ENCODE data around the gene SCN9A.
A peak's percentile ranks its signal among the peaks of the same experiment; 100 is the strongest.
"Not testable (repeated sequence)": the region's sequence is repeated elsewhere in the genome, so short reads cannot be mapped to it uniquely, and the experiment has no call there.

Gene SCN9A

GRCh38 chr2:166357950-166358321 is 17.8 kb downstream of the SCN9A start:
- WGBS: 93% methylated on average over 4 of the region's 4 CpGs
- not testable (repeated sequence) for H3K23ac ChIP-seq (ENCODE audit: low read length in 2 of 2); H3K79me1 ChIP-seq (replicated peaks; ENCODE audit: low read length, poor library complexity, severe bottlenecking); H4K91ac ChIP-seq (ENCODE audit: low read length); H3K14ac ChIP-seq (ENCODE audit: low read length in 2 of 2); H3K36me3 ChIP-seq (ENCODE audit: control insufficient read depth in 1 of 2, insufficient read depth in 2 of 2, low read depth in 1 of 2, low read length in 2 of 2); H2BK120ac ChIP-seq (ENCODE audit: low read depth, low read length); H3K18ac ChIP-seq (ENCODE audit: low read depth in 1 of 2, low read length in 2 of 2); H3K4me1 ChIP-seq (ENCODE audit: control insufficient read depth, insufficient read depth, low read depth, low read length); H2BK12ac ChIP-seq (ENCODE audit: low read length in 2 of 2); H3K9ac ChIP-seq (ENCODE audit: low read length); H4K8ac ChIP-seq (ENCODE audit: low read length); H2AFZ ChIP-seq (ENCODE audit: low read depth, low read length); H3K4me2 ChIP-seq (ENCODE audit: low read length, poor library complexity, severe bottlenecking); H3K4ac ChIP-seq (ENCODE audit: low read depth in 1 of 2, low read length in 2 of 2); H2AK5ac ChIP-seq (ENCODE audit: low read length, severe bottlenecking); H3K4me3 ChIP-seq (ENCODE audit: insufficient read depth in 1 of 2, low read depth in 1 of 2, low read length in 2 of 2); DNase-seq; H2BK15ac ChIP-seq (ENCODE audit: low read depth, poor library complexity, severe bottlenecking); H2BK5ac ChIP-seq (ENCODE audit: low read depth, low read length, poor library complexity, severe bottlenecking); H3K27me3 ChIP-seq (ENCODE audit: control insufficient read depth in 1 of 2, insufficient read depth in 1 of 2, low read length in 2 of 2); H3K27ac ChIP-seq (ENCODE audit: low read length, poor library complexity, severe bottlenecking); H3K9me3 ChIP-seq (ENCODE audit: control insufficient read depth, low read length)

- Histone ChIP-seq H3K4ac (ENCODE audit: low read depth in 1 of 2, low read length in 2 of 2) (no peak overlapping the region), H3K4me2 (ENCODE audit: low read length, poor library complexity, severe bottlenecking) (no peak overlapping the region), H3K9ac (ENCODE audit: low read length) (no peak overlapping the region), H2BK15ac (ENCODE audit: low read depth, poor library complexity, severe bottlenecking) (no peak overlapping the region), H3K14ac (ENCODE audit: low read length in 2 of 2) (no peak overlapping the region), H3K36me3 (ENCODE audit: control insufficient read depth in 1 of 2, insufficient read depth in 2 of 2, low read depth in 1 of 2, low read length in 2 of 2) (no peaks in the 10 kb centered on the region), H3K9me3 (ENCODE audit: control insufficient read depth, low read length) (no peaks in the 10 kb centered on the region), H2BK5ac (ENCODE audit: low read depth, low read length, poor library complexity, severe bottlenecking) (no peak overlapping the region), H3K18ac (ENCODE audit: low read depth in 1 of 2, low read length in 2 of 2) (no peak overlapping the region), H3K4me1 (ENCODE audit: control insufficient read depth, insufficient read depth, low read depth, low read length) (no peaks in the 10 kb centered on the region), H4K91ac (ENCODE audit: low read length) (no peak overlapping the region), H3K27me3 (ENCODE audit: control insufficient read depth in 1 of 2, insufficient read depth in 1 of 2, low read length in 2 of 2) (no peaks in the 10 kb centered on the region), H2BK12ac (ENCODE audit: low read length in 2 of 2) (no peak overlapping the region), H4K8ac (ENCODE audit: low read length) (no peak overlapping the region), H3K23ac (ENCODE audit: low read length in 2 of 2) (no peak overlapping the region), H3K4me3 (ENCODE audit: insufficient read depth in 1 of 2, low read depth in 1 of 2, low read length in 2 of 2) (no peak overlapping the region), H3K79me1 (replicated peaks; ENCODE audit: low read length, poor library complexity, severe bottlenecking) (no peaks in the 10 kb centered on the region), H2BK120ac (ENCODE audit: low read depth, low read length) (no peak overlapping the region), H2AK5ac (ENCODE audit: low read length, severe bottlenecking) (no peak overlapping the region), H3K27ac (ENCODE audit: low read length, poor library complexity, severe bottlenecking) (no peak overlapping the region), H2AFZ (ENCODE audit: low read depth, low read length) (no peak overlapping the region)
- no peak for DNase-seq
- WGBS: 77% methylated on average over 6 of the region's 7 CpGs
Measured at GRCh38 chr2:166357068-166357949, 18.4 kb downstream of the SCN9A start.

- Histone ChIP-seq H3K18ac (ENCODE audit: low read depth in 1 of 2, low read length in 2 of 2) (no peak overlapping the region), H3K79me1 (replicated peaks; ENCODE audit: low read length, poor library complexity, severe bottlenecking) (no peaks in the 10 kb centered on the region), H3K27ac (ENCODE audit: low read length, poor library complexity, severe bottlenecking) (no peak overlapping the region), H3K4me1 (ENCODE audit: control insufficient read depth, insufficient read depth, low read depth, low read length) (no peaks in the 10 kb centered on the region), H2BK12ac (ENCODE audit: low read length in 2 of 2) (no peak overlapping the region), H4K91ac (ENCODE audit: low read length) (no peak overlapping the region), H3K14ac (ENCODE audit: low read length in 2 of 2) (no peak overlapping the region), H2AK5ac (ENCODE audit: low read length, severe bottlenecking) (no peak overlapping the region), H4K8ac (ENCODE audit: low read length) (no peak overlapping the region), H3K9ac (ENCODE audit: low read length) (no peak overlapping the region), H3K4ac (ENCODE audit: low read depth in 1 of 2, low read length in 2 of 2) (no peak overlapping the region), H3K9me3 (ENCODE audit: control insufficient read depth, low read length) (no peaks in the 10 kb centered on the region), H3K23ac (ENCODE audit: low read length in 2 of 2) (no peak overlapping the region), H2BK15ac (ENCODE audit: low read depth, poor library complexity, severe bottlenecking) (no peak overlapping the region), H3K4me2 (ENCODE audit: low read length, poor library complexity, severe bottlenecking) (no peak overlapping the region), H2AFZ (ENCODE audit: low read depth, low read length) (no peak overlapping the region), H2BK5ac (ENCODE audit: low read depth, low read length, poor library complexity, severe bottlenecking) (no peak overlapping the region), H3K36me3 (ENCODE audit: control insufficient read depth in 1 of 2, insufficient read depth in 2 of 2, low read depth in 1 of 2, low read length in 2 of 2) (no peaks in the 10 kb centered on the region), H3K27me3 (ENCODE audit: control insufficient read depth in 1 of 2, insufficient read depth in 1 of 2, low read length in 2 of 2) (no peaks in the 10 kb centered on the region), H2BK120ac (ENCODE audit: low read depth, low read length) (no peak overlapping the region), H3K4me3 (ENCODE audit: insufficient read depth in 1 of 2, low read depth in 1 of 2, low read length in 2 of 2) (no peak overlapping the region)
- DNase-seq: peak; percentile 46
Measured at GRCh38 chr2:166351319-166351718, 24.4 kb downstream of the SCN9A start.

GRCh38 chr2:166350525-166350924 is 25.2 kb downstream of the SCN9A start:
- no peak overlapping the region for H2BK120ac ChIP-seq (ENCODE audit: low read depth, low read length)
- no peak overlapping the region for H2AK5ac ChIP-seq (ENCODE audit: low read length, severe bottlenecking)
- no peak overlapping the region for H2AFZ ChIP-seq (ENCODE audit: low read depth, low read length)
- no peak overlapping the region for H2BK15ac ChIP-seq (ENCODE audit: low read depth, poor library complexity, severe bottlenecking)
- no peaks in the 10 kb centered on the region for H3K27me3 ChIP-seq (ENCODE audit: control insufficient read depth in 1 of 2, insufficient read depth in 1 of 2, low read length in 2 of 2)
- H3K9ac ChIP-seq (ENCODE audit: low read length): no peak overlapping the region
- no peak overlapping the region for H3K18ac ChIP-seq (ENCODE audit: low read depth in 1 of 2, low read length in 2 of 2)
- no peak overlapping the region for H3K27ac ChIP-seq (ENCODE audit: low read length, poor library complexity, severe bottlenecking)
- no peaks in the 10 kb centered on the region for H3K4me1 ChIP-seq (ENCODE audit: control insufficient read depth, insufficient read depth, low read depth, low read length)
- no peaks in the 10 kb centered on the region for H3K9me3 ChIP-seq (ENCODE audit: control insufficient read depth, low read length)
- no peak overlapping the region for H2BK12ac ChIP-seq (ENCODE audit: low read length in 2 of 2)
- DNase-seq: no peak
- H3K14ac ChIP-seq (ENCODE audit: low read length in 2 of 2): no peak overlapping the region
- no peak overlapping the region for H3K23ac ChIP-seq (ENCODE audit: low read length in 2 of 2)
- no peak overlapping the region for H4K91ac ChIP-seq (ENCODE audit: low read length)
- H2BK5ac ChIP-seq (ENCODE audit: low read depth, low read length, poor library complexity, severe bottlenecking): no peak overlapping the region
- no peak overlapping the region for H4K8ac ChIP-seq (ENCODE audit: low read length)
- no peak overlapping the region for H3K4me2 ChIP-seq (ENCODE audit: low read length, poor library complexity, severe bottlenecking)
- H3K79me1 ChIP-seq (replicated peaks; ENCODE audit: low read length, poor library complexity, severe bottlenecking): no peaks in the 10 kb centered on the region
- no CpG with 5 or more reads among the region's 2 CpGs for WGBS
- H3K4me3 ChIP-seq (ENCODE audit: insufficient read depth in 1 of 2, low read depth in 1 of 2, low read length in 2 of 2): no peak overlapping the region
- H3K36me3 ChIP-seq (ENCODE audit: control insufficient read depth in 1 of 2, insufficient read depth in 2 of 2, low read depth in 1 of 2, low read length in 2 of 2): no peaks in the 10 kb centered on the region
- no peak overlapping the region for H3K4ac ChIP-seq (ENCODE audit: low read depth in 1 of 2, low read length in 2 of 2)

Measured in mesenchymal stem cell (in vitro differentiated cells and primary cell).